Activated CD8-positive, alpha-beta T cell treated with anti-CD3 and anti-CD28 coated beads for 36 hours (primary cell): ENCODE data around the gene KCNA2. TPM values are rescaled to one million over a fixed set of nuclear protein-coding genes. Genes with fewer than 3 reads are reported as not detected.

ENCODE experiments used
- ATAC-seq: fragments of 200-7000 bp; cut with Tn5 transposase; one replicate; pipeline ENCODE4 v1.10.0; 2021; ENCODE audit warnings: mild to moderate bottlenecking, moderate library complexity
- CTCF ChIA-PET: fragments of 350-600 bp; sonication (Branson Sonifier 250); formaldehyde crosslinking; loops from one replicate; lab custom pipeline; 2021; ENCODE audit warnings: antibody characterized with exemption; lab: Charles Lee
- POLR2A ChIA-PET: fragments of 350-600 bp; sonication (Branson Sonifier 250); formaldehyde crosslinking; loops from one replicate; lab custom pipeline; 2021; ENCODE audit warnings: antibody characterized with exemption; lab: Charles Lee
- DNase-seq: peaks from one replicate; pipeline ENCODE4 v3.0.0-alpha.2; 2020
- H3K27ac Mint-ChIP-seq: one replicate; pipeline ENCODE4 v1.8.0; 2021; ENCODE audit warnings: mild to moderate bottlenecking, mixed read lengths
- H3K27me3 Mint-ChIP-seq: one replicate; pipeline ENCODE4 v1.8.0; 2021; ENCODE audit warnings: mixed read lengths
- H3K36me3 Mint-ChIP-seq: one replicate; pipeline ENCODE4 v1.8.0; 2021; ENCODE audit warnings: low read depth, mixed read lengths
- H3K4me1 Mint-ChIP-seq: one replicate; pipeline ENCODE4 v1.8.0; 2021; ENCODE audit warnings: low read depth, mixed read lengths
- H3K4me3 Mint-ChIP-seq: one replicate; pipeline ENCODE4 v1.8.0; 2021; ENCODE audit warnings: mild to moderate bottlenecking, moderate library complexity, mixed read lengths
- H3K9me3 Mint-ChIP-seq: one replicate; pipeline ENCODE4 v1.8.0; 2021; ENCODE audit warnings: mixed read lengths
- CTCF ChIP-seq: fragments of 200-600 bp; IDR thresholded peaks from one replicate; pipeline ENCODE4 v1.8.0; 2022; ENCODE audit warnings: antibody characterized with exemption, mild to moderate bottlenecking
- intact Hi-C: fragments of 100-400 bp; cut with micrococcal nuclease; formaldehyde crosslinking; loops from one replicate; pipeline ENCODE4 v1.10.0; 2022
- total RNA-seq, 2 experiments: library from RNA; stranded (reverse); gene quantifications; one replicate each; pipeline ENCODE4 v1.2.3, GENCODE V29; 2021

KCNA2 gene
- total RNA-seq, 2 experiments from 2014 or later: 0.02 to 0.14 TPM

GRCh38 chr1:110597966-110598365 is 8.2 kb downstream of the KCNA2 start:
- H3K27me3 Mint-ChIP-seq: no peaks in the 10 kb centered on the region
- H3K9me3 Mint-ChIP-seq: no peaks in the 10 kb centered on the region
- intact Hi-C loops: no loop called here
- CTCF ChIA-PET: interaction anchor here (1.3 to 2.1 kb wide), 3 partner anchors 8 to 21 kb away, joined by 3 to 6 read pairs (median 5); partner anchors contain the start of gene KCNA2
- no peak overlapping the region for H3K4me3 Mint-ChIP-seq
- DNase-seq (no peak), ATAC-seq (no peak)
- POLR2A ChIA-PET: interaction anchor here (0.8 kb wide), 1 partner anchor 9 kb away, joined by 3 read pairs; no protein-coding TSS in a partner anchor
- no peak overlapping the region for H3K27ac Mint-ChIP-seq
- TF ChIP-seq CTCF: no peak
- H3K36me3 Mint-ChIP-seq: no peaks in the 10 kb centered on the region
- no peaks in the 10 kb centered on the region for H3K4me1 Mint-ChIP-seq

- Mint-ChIP-seq H3K9me3 (no peaks in the 10 kb centered on the region), H3K36me3 (no peaks in the 10 kb centered on the region), H3K27me3 (no peaks in the 10 kb centered on the region), H3K4me3 (no peak overlapping the region), H3K27ac (no peak overlapping the region), H3K4me1 (no peaks in the 10 kb centered on the region)
- DNase-seq (no peak), ATAC-seq (no peak)
- TF ChIP-seq CTCF: no peak
- CTCF ChIA-PET: no interaction called here
- POLR2A ChIA-PET: no interaction called here
- intact Hi-C loops: no loop called here
Measured at GRCh38 chr1:110596312-110596711, 9.8 kb downstream of the KCNA2 start.

GRCh38 chr1:110595353-110595710 is 10.8 kb downstream of the KCNA2 start:
- no peaks in the 10 kb centered on the region for H3K27me3 Mint-ChIP-seq
- H3K27ac Mint-ChIP-seq: no peak overlapping the region
- DNase-seq (no peak), ATAC-seq (no peak)
- no peaks in the 10 kb centered on the region for H3K36me3 Mint-ChIP-seq
- H3K4me1 Mint-ChIP-seq: no peaks in the 10 kb centered on the region
- intact Hi-C loops: no loop called here
- ChIA-PET CTCF (interaction anchor here (1.3 to 1.5 kb wide), 2 partner anchors 11 to 12 kb away, joined by 4 to 5 read pairs; no protein-coding TSS in a partner anchor), POLR2A (no interaction called here)
- H3K9me3 Mint-ChIP-seq: no peaks in the 10 kb centered on the region
- TF ChIP-seq CTCF: no peak
- H3K4me3 Mint-ChIP-seq: no peak overlapping the region

GRCh38 chr1:110594456-110595352 is 11.5 kb downstream of the KCNA2 start:
- Mint-ChIP-seq H3K4me3 (no peak overlapping the region), H3K27ac (no peak overlapping the region), H3K9me3 (no peaks in the 10 kb centered on the region), H3K4me1 (no peaks in the 10 kb centered on the region), H3K36me3 (no peaks in the 10 kb centered on the region), H3K27me3 (no peaks in the 10 kb centered on the region)
- ATAC-seq (no peak), DNase-seq (no peak)
- ChIA-PET POLR2A (interaction anchor here (0.6 to 0.9 kb wide), 3 partner anchors 11 to 32 kb away, joined by 3 to 5 read pairs (median 3); no protein-coding TSS in a partner anchor), CTCF (interaction anchor here (0.7 to 1.8 kb wide), 8 partner anchors 10 to 398 kb away, joined by 3 to 8 read pairs (median 4); no protein-coding TSS in a partner anchor)
- TF ChIP-seq CTCF: no peak
- intact Hi-C loops: no loop called here

- Mint-ChIP-seq H3K36me3 (no peaks in the 10 kb centered on the region), H3K27ac (no peak overlapping the region), H3K4me3 (no peak overlapping the region), H3K27me3 (peaks cover 2% of the 10 kb centered on the region), H3K4me1 (no peaks in the 10 kb centered on the region), H3K9me3 (no peaks in the 10 kb centered on the region)
- intact Hi-C loops: no loop called here
- CTCF ChIA-PET: interaction anchor here (0.6 to 1.8 kb wide), 5 partner anchors 38 to 370 kb away, joined by 3 to 8 read pairs (median 4); partner anchors contain the start of gene LRIF1
- ATAC-seq (no peak), DNase-seq (no peak)
- TF ChIP-seq CTCF: no peak
- POLR2A ChIA-PET: interaction anchor here (0.8 to 0.9 kb wide), 2 partner anchors 11 to 31 kb away, joined by 3 to 5 read pairs; no protein-coding TSS in a partner anchor
Measured at GRCh38 chr1:110593902-110594301, 12.3 kb downstream of the KCNA2 start.
